ENCODE data around the gene ITGAV.
A peak's percentile ranks its signal among the peaks of the same experiment; 100 is the strongest.

The ITGAV gene

GRCh38 chr2:186702501-186702900 lies 112.6 kb downstream of the ITGAV start:
- H3K4me3 ChIP-seq (ENCODE audit: low read depth, low read length): no peak overlapping the region
- no peak for DNase-seq (ENCODE audit: low read depth)

- no peak overlapping the region for H3K4me3 ChIP-seq (ENCODE audit: low read depth, low read length)
- no peak for DNase-seq (ENCODE audit: low read depth)
Measured at GRCh38 chr2:186704897-186705296, 115.0 kb downstream of the ITGAV start.

DNA sequence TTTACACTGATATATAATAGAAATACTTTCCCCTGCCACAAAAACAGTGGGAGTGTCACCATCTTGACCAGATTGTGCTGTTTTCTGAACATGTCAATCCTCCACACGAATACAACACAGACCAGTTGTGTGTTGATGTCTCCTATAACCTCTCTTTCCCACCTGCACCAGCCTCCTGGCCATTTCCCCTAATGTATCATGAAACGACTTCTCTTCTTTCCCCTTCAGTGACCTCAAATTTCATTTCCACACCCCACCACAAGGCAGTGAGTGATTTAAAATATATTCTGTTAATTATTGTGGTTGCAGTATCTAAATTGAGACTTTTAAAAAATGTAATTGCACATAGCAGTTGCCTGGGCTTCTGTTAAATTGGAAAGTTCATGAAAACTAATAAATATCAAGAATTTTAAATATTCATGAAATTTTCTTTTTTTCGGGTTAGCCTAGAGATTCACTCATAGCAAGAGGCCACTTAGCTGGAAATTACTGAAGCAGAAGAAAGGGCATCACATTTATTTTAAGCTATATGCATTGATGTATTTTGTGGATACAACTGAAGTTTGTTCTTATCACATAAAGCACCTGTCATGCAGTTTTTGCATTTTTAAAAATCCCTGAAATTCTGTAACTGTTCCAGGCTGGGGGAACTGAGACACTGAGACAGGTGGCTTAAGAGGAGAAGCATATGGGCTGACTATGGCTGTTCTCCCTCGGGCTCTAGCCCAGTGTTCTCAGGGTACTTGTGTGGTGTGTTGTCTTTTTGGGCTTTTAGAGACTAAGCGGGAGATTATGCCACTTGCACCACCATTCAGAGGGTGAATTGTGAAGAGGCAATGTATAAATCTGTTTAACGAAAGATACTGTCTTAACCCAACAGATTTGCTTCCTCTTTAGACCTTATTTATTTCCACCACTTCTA lies 119.9 kb downstream of the ITGAV start:
- DNase-seq (ENCODE audit: low read depth): no peak
- H3K4me3 ChIP-seq (ENCODE audit: low read depth, low read length): no peak overlapping the region

DNA sequence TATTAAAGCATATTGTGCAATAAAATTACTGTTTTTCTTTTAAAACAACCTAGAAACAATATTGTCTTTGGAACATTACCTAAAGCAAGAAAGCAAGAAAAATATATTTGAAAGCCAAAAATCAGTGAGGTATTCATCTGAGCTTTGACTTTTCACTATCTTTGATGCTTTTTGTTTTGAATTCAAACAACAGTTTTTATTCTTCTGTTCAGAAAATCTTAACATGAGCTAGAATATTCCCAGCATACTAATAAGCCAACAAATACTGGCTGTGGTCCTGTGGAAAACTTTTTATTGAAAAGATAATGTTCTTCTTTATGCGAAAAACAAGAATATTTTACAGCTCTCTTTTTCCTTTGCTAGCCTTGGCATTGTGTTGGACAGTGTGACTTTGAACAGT lies 123.8 kb downstream of the ITGAV start:
- H3K4me3 ChIP-seq (ENCODE audit: low read depth, low read length): no peak overlapping the region
- no peak for DNase-seq (ENCODE audit: low read depth)

DNA sequence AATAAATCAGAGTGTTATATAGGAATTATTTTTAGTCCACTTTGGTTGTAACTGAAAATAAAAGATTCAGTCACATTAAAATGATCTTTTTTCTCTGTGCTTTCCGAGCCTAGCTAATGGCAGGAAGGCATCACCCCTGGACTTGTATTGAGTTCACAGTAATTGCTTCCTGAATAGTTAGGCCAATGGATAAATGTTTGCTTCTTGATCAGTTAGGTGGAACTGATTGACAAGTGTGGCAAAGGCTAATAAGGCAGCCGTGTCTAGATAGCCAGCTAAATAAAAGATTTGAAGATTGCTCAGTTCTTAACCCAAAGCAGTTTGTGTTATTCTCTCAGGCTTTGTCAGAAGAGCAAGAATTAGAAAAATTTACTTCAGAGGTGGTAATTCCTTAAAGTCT lies 124.8 kb downstream of the ITGAV start:
- H3K4me3 ChIP-seq (ENCODE audit: low read depth, low read length): no peak overlapping the region
- no peak for DNase-seq (ENCODE audit: low read depth)

DNA sequence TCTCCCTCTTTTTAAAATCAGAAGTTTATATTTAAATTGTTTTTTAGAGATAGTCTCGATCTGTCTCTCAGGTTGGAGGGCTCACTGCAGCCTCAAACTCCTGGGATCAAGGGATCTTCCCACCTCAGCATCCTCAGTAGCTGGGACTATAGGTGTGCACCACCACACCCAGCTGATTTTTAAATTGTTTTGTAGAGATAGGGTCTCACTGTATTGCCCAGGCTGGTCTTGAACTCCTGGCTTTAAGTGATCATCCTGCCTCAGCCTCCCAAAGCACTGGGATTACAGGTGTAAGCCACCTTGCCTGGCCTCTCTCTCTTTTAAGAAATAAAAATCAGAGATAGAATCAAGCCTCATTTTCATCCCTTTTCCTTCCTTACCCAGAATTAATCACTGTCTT lies 126.1 kb downstream of the ITGAV start:
- no peak overlapping the region for H3K4me3 ChIP-seq (ENCODE audit: low read depth, low read length)
- DNase-seq (ENCODE audit: low read depth): no peak

DNA sequence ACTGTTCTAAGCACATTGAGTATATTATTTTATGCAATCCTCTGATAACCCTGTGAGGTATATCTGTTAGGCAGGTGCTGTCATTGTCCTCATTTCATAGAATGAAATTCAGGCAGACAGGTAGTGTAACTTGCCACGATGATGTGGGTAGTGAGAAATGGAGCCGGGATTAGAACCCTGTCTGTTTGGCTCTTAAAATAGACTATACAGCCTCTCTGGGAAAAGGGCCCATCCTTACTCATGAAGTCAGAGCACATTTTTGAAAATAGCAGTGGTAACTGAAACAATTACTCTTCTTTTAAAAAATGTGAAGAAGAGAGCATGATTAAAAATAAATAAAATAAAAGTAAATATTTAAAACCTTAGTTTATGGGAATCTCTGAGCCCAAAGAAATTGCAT lies 127.0 kb downstream of the ITGAV start:
- no peak overlapping the region for H3K4me3 ChIP-seq (ENCODE audit: low read depth, low read length)
- no peak for DNase-seq (ENCODE audit: low read depth)

DNA sequence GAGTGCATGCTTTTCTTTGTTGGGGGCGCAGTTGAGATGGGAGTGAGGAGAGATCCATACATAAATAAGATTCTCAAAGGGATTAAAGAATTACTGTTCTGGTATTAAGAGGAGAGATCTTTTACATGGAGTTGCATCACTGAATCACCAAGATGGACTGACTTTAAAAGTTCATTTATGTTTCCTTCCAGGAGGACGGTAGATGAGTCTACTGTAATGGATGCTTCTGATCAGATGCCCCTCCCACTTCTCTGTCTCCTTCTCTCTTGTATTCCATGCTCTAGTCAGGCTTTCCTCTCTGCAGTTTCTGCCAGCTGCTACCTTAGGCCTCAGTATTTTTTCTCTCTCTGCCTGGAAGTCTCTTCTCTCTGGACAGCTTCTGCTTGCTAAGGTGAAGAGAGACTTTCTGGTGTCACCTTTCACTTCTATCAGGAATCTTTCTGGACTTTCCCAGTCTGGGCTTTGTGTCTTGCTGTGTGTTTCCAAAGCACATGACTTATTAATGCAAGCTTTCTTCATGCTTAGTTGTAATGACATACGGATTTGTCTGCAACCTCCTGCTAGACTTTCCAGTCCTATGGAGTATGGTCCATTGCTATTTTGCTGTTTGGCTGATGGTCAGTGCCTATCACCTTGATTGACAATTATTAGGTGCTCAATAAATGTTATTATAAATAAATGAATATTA lies 127.6 kb downstream of the ITGAV start:
- no peak overlapping the region for H3K4me3 ChIP-seq (ENCODE audit: low read depth, low read length)
- DNase-seq (ENCODE audit: low read depth): peak; percentile 15

DNA sequence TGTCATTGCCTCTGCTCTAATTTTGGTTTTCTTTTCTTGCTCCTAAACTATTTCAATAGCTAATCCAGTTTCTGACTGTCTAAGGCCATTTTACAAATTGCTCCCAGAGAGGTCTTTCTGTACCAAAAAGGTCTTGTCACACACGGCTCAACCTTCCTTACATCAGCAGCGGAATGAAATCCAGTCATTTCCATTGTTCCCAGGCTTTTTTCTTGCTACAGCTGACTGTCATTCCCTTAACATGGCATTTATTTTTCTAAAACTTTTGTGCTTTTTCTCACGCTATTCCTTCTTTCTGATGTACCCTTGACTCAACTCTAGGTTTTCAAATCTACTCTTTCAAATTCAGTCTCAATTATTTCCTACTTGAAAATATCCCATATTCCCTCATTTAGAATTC lies 128.3 kb downstream of the ITGAV start:
- no peak for DNase-seq (ENCODE audit: low read depth)
- no peak overlapping the region for H3K4me3 ChIP-seq (ENCODE audit: low read depth, low read length)

- DNase-seq (ENCODE audit: low read depth): no peak
- H3K4me3 ChIP-seq (ENCODE audit: low read depth, low read length): no peak overlapping the region
Measured at GRCh38 chr2:186718903-186719302, 129.0 kb downstream of the ITGAV start.

GRCh38 chr2:186721956-186722355 lies 132.1 kb downstream of the ITGAV start:
- DNase-seq (ENCODE audit: low read depth): no peak
- no peak overlapping the region for H3K4me3 ChIP-seq (ENCODE audit: low read depth, low read length)

GRCh38 chr2:186724736-186725135 lies 134.9 kb downstream of the ITGAV start:
- DNase-seq (ENCODE audit: low read depth): peak; percentile 31
- no peak overlapping the region for H3K4me3 ChIP-seq (ENCODE audit: low read depth, low read length)

- H3K4me3 ChIP-seq (ENCODE audit: low read depth, low read length): no peak overlapping the region
Measured at GRCh38 chr2:186725783-186726182, 135.9 kb downstream of the ITGAV start.

DNA sequence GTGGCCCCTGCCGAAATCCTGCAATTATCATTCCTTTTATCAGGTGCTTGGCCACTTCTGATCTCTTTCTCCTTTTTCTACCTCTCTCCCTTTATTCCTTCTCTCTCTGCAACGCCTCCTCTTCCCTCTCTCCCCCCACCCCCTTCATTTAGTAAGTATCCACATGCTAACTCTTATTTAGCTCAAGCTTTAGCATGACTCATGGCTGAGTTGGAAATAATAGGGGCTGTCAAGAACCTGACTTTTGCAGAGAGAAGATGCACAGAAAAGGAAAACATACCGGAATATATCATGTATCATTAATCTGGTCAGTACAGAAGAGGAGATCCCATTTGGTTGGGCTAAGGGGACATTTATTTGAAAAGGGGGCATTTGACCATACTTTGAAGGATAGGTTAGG lies 137.1 kb downstream of the ITGAV start:
- no peak overlapping the region for H3K4me3 ChIP-seq (ENCODE audit: low read depth, low read length)
- DNase-seq (ENCODE audit: low read depth): peak; percentile 11

More at GRCh38 chr2:186725783-186726182, 135.9 kb downstream of the ITGAV start:
- DNase-seq (ENCODE audit: low read depth): no peak

GRCh38 chr2:186728631-186729030 lies 138.8 kb downstream of the ITGAV start:
- DNase-seq (ENCODE audit: low read depth): no peak
- no peak overlapping the region for H3K4me3 ChIP-seq (ENCODE audit: low read depth, low read length)
